ENCODE results near the gene SEC61A2. TPM values are rescaled to one million over a fixed set of nuclear protein-coding genes. Genes with fewer than 3 reads are reported as not detected.

Gene SEC61A2
- total and polyA plus RNA-seq, 2 donors (not counting 3 experiments of a cell fraction or from before 2014, with no cell fraction given): 7.3 to 7.5 TPM

DNA sequence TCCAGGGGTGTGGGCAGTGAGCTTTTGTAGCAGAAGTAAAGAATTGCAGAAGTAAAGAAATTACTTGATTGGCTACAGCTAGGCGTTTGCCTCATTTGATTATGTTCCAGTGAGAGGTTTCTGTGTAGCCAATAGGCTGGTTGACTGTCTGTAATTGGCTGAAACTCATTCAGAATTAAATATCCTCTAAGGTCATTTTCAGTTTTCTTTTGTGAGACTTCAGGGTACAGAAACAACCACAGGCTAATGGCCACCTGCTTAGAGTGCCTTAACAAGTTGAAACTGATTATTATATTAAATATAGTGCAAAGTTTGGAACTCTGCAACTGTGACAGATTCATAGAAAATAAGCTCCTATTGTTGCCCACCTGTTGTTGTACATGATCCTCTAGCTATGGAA lies 10.6 kb downstream of the SEC61A2 start:
- intact Hi-C loops (cut with micrococcal nuclease): no loop called here
- CTCF ChIA-PET: interaction anchor here (0.9 to 1.9 kb wide), 2 partner anchors 10 to 49 kb away, joined by 3 to 6 read pairs; no protein-coding TSS in a partner anchor

GRCh38 chr10:12144538-12144937 lies 15.1 kb downstream of the SEC61A2 start:
- Histone ChIP-seq H3K27me3 (ENCODE audit: control insufficient read depth in 2 of 2, insufficient read depth in 2 of 2, low read length in 2 of 2) (no peaks in the 10 kb centered on the region), H3K79me2 (ENCODE audit: control insufficient read depth, insufficient read depth, low read length) (no peaks in the 10 kb centered on the region), H4K20me1 (replicated peaks; ENCODE audit: control insufficient read depth, extremely low read depth, insufficient read depth, low read length) (no peaks in the 10 kb centered on the region), H3K9me1 (replicated peaks; ENCODE audit: control insufficient read depth, extremely low read depth, insufficient read depth, low read length) (no peaks in the 10 kb centered on the region), H3K27ac (ENCODE audit: insufficient read depth, low read depth, low read length) (no peak overlapping the region), H3K36me3 (ENCODE audit: control insufficient read depth in 2 of 2, extremely low read depth in 1 of 2, insufficient read depth in 2 of 2, low read length in 2 of 2) (peaks cover 8 to 9% of the 10 kb centered on the region in 2 experiments), H3K4me3 (replicated peaks in 1 of 3; ENCODE audit: insufficient read depth in 1 of 3, low read depth in 1 of 3, low read length in 3 of 3) (no peak overlapping the region), H3K4me1 (ENCODE audit: control insufficient read depth, extremely low read depth, insufficient read depth, low read length) (no peaks in the 10 kb centered on the region), H3K9me3 (replicated peaks; ENCODE audit: control insufficient read depth, insufficient read depth, low read length) (no peaks in the 10 kb centered on the region), H3K9ac (replicated peaks; ENCODE audit: extremely low read depth, insufficient read depth, low read length) (no peak overlapping the region), H2AFZ (ENCODE audit: low read depth, low read length) (no peak overlapping the region), H3K4me2 (ENCODE audit: insufficient read depth, low read length) (no peak overlapping the region)
- intact Hi-C loops (cut with micrococcal nuclease) (no loop called here), dilution Hi-C loops (cut with MboI; ENCODE audit: extremely low pct_ligation_motif_present, low sequenced_read_pairs) (no loop called here)
- BruUV-seq (replicated peaks): no TSS peak
- FAIRE-seq: no peak
- ChIA-PET CTCF (no interaction called here), POLR2A (no interaction called here)
- DNase-seq (ENCODE audit: low read depth, low spot score): no peak
- TF ChIP-seq MYC (IDR thresholded peaks at IDR 0.05; ENCODE audit: low read depth, low read length) (no peak), POLR2AphosphoS5 (IDR thresholded peaks at IDR 0.05; ENCODE audit: insufficient read depth, low read depth, low read length) (no peak), JUN (IDR thresholded peaks at IDR 0.05; ENCODE audit: borderline replicate concordance, insufficient read depth, insufficient read length, low read depth) (no peak), FOS (IDR thresholded peaks at IDR 0.05; ENCODE audit: borderline replicate concordance, insufficient read depth, low read length) (no peak), EZH2 (IDR thresholded peaks at IDR 0.05; ENCODE audit: borderline replicate concordance, low read depth, low read length, severe bottlenecking) (no peak)

More for the DNA sequence above, 10.6 kb downstream of the SEC61A2 start:
- Histone ChIP-seq H3K36me3 (ENCODE audit: control insufficient read depth in 2 of 2, extremely low read depth in 1 of 2, insufficient read depth in 2 of 2, low read length in 2 of 2) (peaks cover 8 to 10% of the 10 kb centered on the region in 2 experiments), H2AFZ (ENCODE audit: low read depth, low read length) (no peak overlapping the region), H3K9me3 (replicated peaks; ENCODE audit: control insufficient read depth, insufficient read depth, low read length) (no peaks in the 10 kb centered on the region), H3K79me2 (ENCODE audit: control insufficient read depth, insufficient read depth, low read length) (no peaks in the 10 kb centered on the region), H3K9me1 (replicated peaks; ENCODE audit: control insufficient read depth, extremely low read depth, insufficient read depth, low read length) (no peaks in the 10 kb centered on the region), H3K4me2 (ENCODE audit: insufficient read depth, low read length) (no peak overlapping the region), H3K4me1 (ENCODE audit: control insufficient read depth, extremely low read depth, insufficient read depth, low read length) (no peaks in the 10 kb centered on the region), H3K4me3 (replicated peaks in 1 of 3; ENCODE audit: insufficient read depth in 1 of 3, low read depth in 1 of 3, low read length in 3 of 3) (no peak overlapping the region), H4K20me1 (replicated peaks; ENCODE audit: control insufficient read depth, extremely low read depth, insufficient read depth, low read length) (no peaks in the 10 kb centered on the region), H3K27ac (ENCODE audit: insufficient read depth, low read depth, low read length) (no peak overlapping the region), H3K9ac (replicated peaks; ENCODE audit: extremely low read depth, insufficient read depth, low read length) (no peak overlapping the region), H3K27me3 (ENCODE audit: control insufficient read depth in 2 of 2, insufficient read depth in 2 of 2, low read length in 2 of 2) (no peaks in the 10 kb centered on the region)
- BruUV-seq (replicated peaks): no TSS peak
- dilution Hi-C loops (cut with MboI; ENCODE audit: extremely low pct_ligation_motif_present, low sequenced_read_pairs): no loop called here
- TF ChIP-seq, protein P1, sequence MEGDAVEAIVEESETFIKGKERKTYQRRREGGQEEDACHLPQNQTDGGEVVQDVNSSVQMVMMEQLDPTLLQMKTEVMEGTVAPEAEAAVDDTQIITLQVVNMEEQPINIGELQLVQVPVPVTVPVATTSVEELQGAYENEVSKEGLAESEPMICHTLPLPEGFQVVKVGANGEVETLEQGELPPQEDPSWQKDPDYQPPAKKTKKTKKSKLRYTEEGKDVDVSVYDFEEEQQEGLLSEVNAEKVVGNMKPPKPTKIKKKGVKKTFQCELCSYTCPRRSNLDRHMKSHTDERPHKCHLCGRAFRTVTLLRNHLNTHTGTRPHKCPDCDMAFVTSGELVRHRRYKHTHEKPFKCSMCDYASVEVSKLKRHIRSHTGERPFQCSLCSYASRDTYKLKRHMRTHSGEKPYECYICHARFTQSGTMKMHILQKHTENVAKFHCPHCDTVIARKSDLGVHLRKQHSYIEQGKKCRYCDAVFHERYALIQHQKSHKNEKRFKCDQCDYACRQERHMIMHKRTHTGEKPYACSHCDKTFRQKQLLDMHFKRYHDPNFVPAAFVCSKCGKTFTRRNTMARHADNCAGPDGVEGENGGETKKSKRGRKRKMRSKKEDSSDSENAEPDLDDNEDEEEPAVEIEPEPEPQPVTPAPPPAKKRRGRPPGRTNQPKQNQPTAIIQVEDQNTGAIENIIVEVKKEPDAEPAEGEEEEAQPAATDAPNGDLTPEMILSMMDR (IDR thresholded peaks at IDR 0.05; ENCODE audit: extremely low read depth in 1 of 2, insufficient read depth in 1 of 2, low read depth in 1 of 2, low read length in 2 of 2): no peak
- no peak for TF ChIP-seq GATA2 (IDR thresholded peaks at IDR 0.05; ENCODE audit: insufficient read depth, insufficient read length, low read depth, low read length)
- POLR2A ChIA-PET: no interaction called here
- DNase-seq (ENCODE audit: low read depth, low spot score) (no peak), FAIRE-seq (no peak)

All from endothelial cell of umbilical vein (primary cell).